Raji (cell line): ENCODE measurements around the gene CADPS2.

Source experiments
- POLR2A ChIP-seq: IDR thresholded peaks from 2 replicates; pipeline ENCODE4 v1.6.1; 2011; ENCODE audit warnings: low read depth, low read length, control low read depth; ENCODE audit not compliant: insufficient read depth

Gene CADPS2

GRCh38 chr7:122412883-122413282, 473.4 kb downstream of the CADPS2 start:
- TF ChIP-seq POLR2A = no peak

GRCh38 chr7:122412441-122412840, 473.8 kb downstream of the CADPS2 start:
- TF ChIP-seq POLR2A = no peak

DNA sequence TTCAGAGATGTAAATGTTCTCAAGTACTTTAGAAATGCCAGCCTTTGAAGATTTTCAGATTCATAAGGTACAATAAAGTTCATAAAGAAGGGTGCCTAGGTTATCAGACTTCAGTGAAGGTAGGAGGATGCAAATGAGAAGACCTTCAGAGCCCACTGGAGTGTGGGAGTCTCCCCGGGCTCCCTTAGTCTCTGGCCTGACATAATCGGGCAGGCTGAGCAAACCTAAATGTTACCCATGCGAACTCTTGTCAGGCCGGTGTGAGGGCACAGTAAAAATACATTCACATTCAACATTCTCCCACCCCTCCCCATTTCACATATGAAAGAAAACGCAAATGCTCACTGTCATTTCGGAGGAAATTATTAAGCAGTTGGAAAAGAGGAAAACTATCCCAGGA, 479.1 kb downstream of the CADPS2 start:
- TF ChIP-seq POLR2A = no peak

GRCh38 chr7:122403113-122403512, 483.1 kb downstream of the CADPS2 start:
- no peak for TF ChIP-seq POLR2A

- no peak for TF ChIP-seq POLR2A
Measured at GRCh38 chr7:122402235-122402634, 484.0 kb downstream of the CADPS2 start.

GRCh38 chr7:122397381-122397780, 488.9 kb downstream of the CADPS2 start:
- no peak for TF ChIP-seq POLR2A

DNA sequence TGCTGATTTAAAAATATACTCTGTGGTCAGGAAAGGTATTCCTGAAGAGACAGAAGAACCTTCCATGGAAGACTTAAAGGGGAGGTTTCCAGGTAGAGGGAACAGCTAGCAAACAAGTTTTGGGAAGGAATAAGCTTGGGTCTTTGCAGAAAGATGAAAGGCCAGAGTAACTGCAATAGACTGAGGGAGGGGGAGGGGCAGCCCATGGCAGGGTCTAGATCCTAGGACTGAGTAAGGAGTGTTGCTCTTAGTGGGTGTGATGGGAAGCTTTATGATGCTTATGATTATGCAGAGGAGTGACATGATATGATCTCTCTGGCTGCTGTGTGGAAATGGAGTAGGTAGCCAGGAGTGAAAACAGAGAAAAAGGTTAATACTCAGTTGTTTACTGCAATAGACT, 491.7 kb downstream of the CADPS2 start:
- no peak for TF ChIP-seq POLR2A

- TF ChIP-seq POLR2A = no peak
Measured at GRCh38 chr7:122384528-122384927, 501.7 kb downstream of the CADPS2 start.

GRCh38 chr7:122383934-122384333, 502.3 kb downstream of the CADPS2 start:
- no peak for TF ChIP-seq POLR2A

- no peak for TF ChIP-seq POLR2A
Measured at GRCh38 chr7:122380992-122381391, 505.3 kb downstream of the CADPS2 start.

GRCh38 chr7:122379491-122379890, 506.8 kb downstream of the CADPS2 start:
- TF ChIP-seq POLR2A = no peak

DNA sequence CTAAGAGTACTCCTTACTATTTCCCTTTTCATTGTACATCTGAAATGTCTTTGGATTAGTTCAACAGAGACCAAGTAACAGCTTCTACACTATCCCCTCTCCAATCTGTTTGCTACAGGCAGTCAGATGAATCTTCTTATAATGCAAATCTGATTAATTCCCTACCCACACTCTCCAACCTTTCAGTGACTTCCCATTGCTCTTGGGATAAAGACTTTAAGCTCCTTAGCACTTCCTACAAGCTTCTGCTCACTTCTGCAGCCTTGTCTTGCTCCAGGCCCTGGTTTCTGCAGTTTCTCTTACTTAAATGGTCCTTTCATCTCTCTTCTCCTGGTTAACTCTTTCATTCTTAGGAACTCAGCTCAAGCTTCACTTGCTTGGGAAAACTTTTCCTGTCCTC, 516.5 kb downstream of the CADPS2 start:
- no peak for TF ChIP-seq POLR2A

- TF ChIP-seq POLR2A = no peak
Measured at GRCh38 chr7:122364761-122365280, 521.4 kb downstream of the CADPS2 start.

GRCh38 chr7:122363144-122363543, 523.1 kb downstream of the CADPS2 start:
- no peak for TF ChIP-seq POLR2A

GRCh38 chr7:122362473-122362872, 523.8 kb downstream of the CADPS2 start:
- TF ChIP-seq POLR2A = no peak

DNA sequence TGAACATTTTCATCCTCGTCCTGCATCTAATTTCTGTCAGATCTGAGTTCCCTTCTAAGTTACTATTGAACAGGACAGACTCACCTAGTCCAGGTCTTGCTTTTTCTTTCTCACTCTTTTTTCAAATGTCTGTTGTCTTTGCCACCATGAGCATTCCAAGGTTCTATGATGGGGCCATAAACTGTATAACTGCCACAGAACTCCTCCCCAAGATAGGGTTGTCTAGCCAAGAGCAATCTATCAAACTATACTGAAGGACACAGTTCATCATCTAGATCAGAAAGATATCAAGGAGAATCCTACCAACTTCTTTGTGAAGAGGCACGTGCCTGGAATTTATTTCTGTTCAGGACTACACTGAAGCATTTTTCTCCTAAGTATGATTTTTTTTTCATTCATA, 531.6 kb downstream of the CADPS2 start:
- TF ChIP-seq POLR2A = no peak

DNA sequence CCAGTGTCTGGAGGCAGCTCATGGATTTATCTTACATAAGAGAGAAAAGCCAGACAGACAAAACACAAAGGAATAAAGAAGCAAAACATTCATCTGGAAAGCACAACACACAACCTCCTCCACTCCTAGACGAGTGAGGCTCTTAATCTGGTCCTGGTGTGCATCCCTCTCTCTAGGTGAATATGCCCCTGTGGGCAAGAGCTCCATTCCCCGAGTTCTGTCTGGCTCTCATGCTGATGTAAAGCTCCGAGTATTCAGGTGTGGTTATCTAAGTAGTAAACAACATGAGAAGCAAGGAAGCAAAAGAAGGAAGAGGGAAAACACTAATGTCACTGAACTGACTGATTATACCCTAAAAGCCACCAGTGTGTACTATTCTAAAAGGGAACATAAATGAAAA, 533.8 kb downstream of the CADPS2 start:
- no peak for TF ChIP-seq POLR2A
